NCI-H1417 (cell line): ENCODE results near the gene KDM8.
A peak's percentile ranks its signal among the peaks of the same experiment; 100 is the strongest.

Experiments used
- DNase-seq, 3 experiments: peaks; one replicate each; lab custom pipeline; 2025; lab: John Stamatoyannopoulos, UW

Gene KDM8

DNA sequence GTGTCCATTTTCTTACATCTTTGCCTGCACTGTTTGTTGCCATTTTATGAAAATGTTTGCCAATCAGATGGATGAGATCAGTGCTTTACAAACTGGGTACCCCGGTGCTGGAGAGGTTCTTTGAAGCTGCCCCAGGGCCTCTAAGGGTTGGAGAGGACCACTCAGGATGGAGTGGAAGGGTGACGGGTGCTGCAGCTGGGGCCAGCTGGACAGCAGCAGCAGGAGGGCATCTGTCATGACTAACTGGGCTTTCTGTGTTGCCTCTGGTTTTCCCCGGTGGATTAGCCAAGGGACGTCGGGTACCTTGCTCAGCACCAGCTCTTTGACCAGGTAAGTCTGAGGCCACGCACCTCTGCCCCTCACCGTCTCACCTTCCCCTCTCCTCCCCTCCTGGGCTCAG, 12.3 kb downstream of the KDM8 start:
- no peak for DNase-seq

DNA sequence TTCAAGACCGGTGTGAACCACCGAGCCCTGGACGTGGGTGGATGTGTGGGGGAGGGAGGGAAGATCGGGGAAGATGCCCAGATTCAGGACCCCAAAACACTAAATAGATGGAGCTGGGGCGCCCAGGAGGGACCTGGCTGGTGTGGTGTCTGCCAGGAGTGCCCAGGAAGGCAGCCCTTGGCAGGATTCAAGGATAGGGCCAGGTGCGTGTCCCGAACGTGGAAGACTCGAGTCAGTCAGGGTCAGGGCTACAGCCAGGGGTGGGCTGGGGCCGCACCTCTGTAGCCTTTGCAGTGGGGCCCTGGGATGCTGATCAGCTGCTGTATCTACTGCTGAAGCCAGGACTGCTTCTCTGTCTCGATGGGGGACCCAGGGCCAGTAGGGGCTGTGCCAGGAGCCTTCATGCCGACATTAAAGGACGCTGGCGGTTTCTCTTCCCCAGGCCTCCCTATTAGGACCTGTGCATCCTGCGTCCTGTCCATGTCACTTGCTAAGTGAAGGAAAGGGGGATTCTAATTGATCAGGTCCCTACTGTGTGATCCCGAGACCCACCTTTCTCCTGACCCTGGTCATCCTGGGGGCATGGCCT, 13.1 kb downstream of the KDM8 start:
- no peak for DNase-seq

DNA sequence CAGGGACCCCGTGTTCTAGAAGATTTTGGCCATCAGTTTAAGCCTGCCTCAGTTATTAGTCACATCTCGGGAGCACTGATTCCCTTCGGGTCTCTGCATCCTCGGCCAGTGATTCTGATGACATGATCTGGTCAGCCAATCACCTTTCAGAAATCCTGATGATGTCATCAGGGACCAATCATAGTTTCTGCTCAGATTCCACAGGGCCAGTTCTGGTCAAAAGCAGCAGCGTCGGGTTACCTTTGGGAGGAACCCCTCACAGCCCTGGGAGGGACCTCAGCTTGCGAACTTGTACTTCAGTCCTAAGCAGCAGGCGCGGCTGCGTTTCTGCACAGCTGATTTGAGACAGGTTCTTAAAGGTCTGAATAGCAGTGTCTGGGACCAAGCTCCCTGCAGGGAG, 13.9 kb downstream of the KDM8 start:
- no peak for DNase-seq

DNA sequence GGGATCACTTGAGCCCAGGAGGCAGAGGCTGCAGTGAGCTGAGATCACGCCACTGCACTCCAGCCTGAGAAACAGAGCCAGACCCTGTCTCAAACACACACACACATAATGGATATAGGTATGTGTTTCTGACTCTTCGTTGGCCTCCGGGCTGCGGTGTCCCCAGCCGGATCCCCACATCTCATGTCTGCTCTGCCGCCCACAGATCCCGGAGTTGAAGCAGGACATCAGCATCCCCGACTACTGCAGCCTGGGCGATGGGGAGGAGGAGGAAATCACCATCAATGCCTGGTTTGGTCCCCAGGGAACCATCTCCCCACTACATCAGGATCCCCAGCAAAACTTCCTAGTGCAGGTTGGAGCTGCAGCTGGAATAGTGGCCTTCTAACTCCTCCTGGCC, 15.4 kb downstream of the KDM8 start:
- DNase-seq: no peak

DNA sequence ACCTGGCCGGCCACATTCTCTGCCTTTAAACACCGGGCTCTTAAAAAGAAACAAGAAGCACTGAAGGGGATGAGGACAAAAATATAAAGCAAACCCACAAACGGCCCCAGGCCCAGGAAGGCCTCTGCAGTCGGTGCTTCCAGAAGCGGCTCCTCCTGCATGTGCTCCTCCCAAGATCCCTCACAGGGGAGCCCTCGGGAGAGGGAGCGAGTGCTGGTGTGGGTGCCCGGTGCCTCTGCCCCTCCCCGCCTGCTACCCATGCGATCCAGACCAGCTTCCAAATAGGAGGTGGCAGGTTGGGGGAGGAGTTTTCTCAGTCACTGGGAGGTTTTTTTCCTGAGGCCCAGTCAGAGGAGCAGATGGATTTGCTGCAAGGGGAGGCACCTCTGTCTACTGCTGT, 15.8 kb downstream of the KDM8 start:
- DNase-seq: no peak

DNA sequence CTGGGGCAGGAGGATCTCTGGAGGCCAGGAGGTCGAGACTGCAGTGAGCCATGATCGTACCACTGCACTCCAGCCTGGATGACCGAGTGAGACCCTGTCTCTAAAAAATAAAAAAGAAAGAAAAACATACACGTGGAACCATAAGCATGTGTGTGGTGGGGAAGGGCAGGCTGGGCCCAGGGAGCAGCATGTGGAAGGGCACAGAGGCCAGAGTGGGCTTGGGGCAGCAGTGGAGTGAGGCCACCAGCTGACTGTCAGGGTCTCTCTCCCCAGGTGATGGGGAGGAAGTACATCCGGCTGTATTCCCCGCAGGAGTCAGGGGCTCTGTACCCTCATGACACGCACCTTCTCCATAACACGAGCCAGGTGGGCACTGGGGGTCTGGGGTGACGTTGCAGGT, 16.8 kb downstream of the KDM8 start:
- no peak for DNase-seq

- DNase-seq: no peak
Measured at GRCh38 chr16:27220527-27220926, 17.2 kb downstream of the KDM8 start.

DNA sequence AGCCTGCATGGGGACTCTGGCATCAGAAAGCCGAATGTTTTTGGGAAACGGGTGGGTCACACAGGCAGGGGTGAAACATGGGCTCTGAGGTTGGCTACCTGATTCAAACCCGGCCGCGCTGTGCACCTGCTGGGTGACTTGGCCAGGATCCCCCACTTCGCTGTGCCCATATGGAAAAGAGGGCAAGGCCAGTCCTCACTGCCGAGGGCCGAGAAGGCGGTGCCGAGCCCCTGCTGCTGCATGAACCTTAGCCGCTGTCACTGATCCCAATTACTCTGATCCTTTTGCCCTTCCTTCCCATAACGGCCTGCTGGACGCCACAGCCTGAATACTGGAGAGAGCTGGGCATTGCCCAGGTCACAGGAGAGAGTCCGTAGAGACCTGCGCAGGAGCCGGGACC, 17.7 kb downstream of the KDM8 start:
- DNase-seq: no peak

DNA sequence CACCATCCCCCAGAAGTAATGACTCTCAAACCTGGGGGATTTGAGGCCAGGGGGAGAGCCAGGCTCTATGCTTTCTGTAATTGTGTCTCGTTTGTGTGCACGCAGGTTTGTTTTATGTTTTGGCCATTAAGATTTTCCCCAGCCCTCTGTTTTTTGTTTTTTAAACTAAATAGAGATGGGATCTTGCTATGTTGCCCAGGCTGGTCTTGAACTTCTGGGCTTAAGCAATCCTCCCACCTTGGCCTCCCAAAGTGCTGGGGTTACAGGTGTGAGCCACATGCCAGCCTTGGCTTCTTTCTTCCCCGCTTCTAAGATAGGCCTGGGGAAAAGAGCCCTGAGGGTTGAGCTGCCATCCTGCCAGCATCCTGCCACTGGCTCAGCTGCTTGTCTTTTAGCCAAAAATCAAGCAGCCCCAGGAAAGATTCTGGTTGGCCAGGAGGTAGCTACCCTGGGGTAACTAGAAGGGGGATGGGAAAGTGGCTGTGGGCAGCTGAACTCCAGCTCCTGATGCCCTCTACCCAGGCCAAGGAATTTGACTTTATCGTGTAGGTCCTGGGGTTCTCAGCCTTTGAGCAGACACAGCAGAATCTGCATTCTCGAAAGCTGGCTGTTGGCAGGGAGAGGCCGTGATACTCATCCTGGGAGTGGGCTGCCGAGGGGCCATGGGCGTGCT, 18.4 kb downstream of the KDM8 start:
- no peak for DNase-seq

GRCh38 chr16:27222249-27223225, 19.2 kb downstream of the KDM8 start:
- DNase-seq: no peak

- DNase-seq: no peak
Measured at GRCh38 chr16:27223226-27223610, 19.9 kb downstream of the KDM8 start.

DNA sequence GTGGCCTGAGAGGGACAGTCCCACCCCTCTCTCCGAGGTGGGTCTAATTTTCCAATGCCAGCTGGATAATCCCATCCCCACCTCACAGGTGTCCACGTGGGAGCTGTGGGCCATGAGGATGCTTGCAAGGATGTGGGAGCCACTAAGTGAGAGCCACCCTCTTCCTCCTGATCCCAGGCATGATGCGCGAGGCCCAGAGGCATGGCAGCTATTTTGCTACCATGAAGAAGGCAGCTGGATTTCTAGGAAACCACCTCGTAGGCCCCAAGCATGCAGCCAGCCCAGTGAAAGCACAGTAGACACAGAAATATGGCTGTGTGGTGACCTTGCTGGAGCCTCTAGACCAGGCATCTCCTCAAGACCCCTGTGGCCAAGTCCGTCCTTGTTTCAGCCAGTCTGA, 20.4 kb downstream of the KDM8 start:
- DNase-seq: no peak

- DNase-seq: no peak
Measured at GRCh38 chr16:27224271-27224737, 21.0 kb downstream of the KDM8 start.

DNA sequence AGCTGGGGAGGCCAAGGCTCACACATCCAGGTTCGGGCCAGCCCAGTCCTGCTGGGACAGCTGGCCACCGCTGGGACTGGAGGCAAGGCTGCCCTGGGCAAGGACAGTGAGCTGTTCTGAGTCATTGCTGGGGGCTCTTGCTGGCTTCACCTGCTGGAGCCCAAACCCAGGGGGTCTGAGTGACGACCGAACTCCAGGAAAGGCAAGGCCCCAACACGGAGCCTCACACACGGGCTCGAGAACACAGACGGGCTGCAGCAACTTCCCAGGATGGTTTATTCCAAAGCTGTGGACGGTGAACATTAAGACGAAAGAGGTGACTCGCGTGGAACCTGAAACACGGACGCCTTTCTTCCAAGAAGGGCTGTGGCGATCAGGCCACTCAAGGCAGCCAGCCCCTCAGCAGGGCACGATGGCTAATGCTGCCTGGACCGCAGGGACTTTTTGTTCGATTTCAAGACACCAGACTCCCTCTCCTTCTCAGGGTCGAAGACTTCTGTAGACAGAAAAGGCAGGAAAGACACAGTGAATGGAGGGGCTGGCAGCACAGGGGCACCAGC, 21.5 kb downstream of the KDM8 start:
- no peak for DNase-seq

GRCh38 chr16:27225536-27226360, 22.4 kb downstream of the KDM8 start:
- DNase-seq: peak in 2 of 3 experiments; percentile 45 to 67

GRCh38 chr16:27226476-27226875, 23.1 kb downstream of the KDM8 start:
- DNase-seq: peak in 2 of 3 experiments; percentile 45 to 65

GRCh38 chr16:27226976-27227705, 23.8 kb downstream of the KDM8 start:
- DNase-seq: no peak

DNA sequence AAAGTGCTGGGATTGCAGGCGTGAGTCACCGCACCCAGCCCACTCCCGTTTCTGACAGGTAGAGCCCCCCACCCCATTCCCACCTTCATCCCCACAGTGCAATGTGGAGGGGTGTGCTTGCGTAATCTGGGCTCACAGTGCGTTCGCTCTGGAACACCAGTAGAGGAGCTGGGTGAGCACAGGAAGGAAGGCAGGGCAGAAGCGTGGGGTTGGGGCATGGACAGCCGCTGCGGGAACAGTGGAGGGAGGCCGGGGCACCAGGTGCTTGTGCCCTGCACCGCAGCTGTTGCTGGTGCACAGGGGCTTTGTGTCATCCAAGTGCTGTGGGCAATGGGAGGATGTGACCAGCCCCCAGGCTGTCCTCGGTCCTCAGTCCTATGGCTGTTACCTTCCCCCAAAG, 24.7 kb downstream of the KDM8 start:
- no peak for DNase-seq

DNA sequence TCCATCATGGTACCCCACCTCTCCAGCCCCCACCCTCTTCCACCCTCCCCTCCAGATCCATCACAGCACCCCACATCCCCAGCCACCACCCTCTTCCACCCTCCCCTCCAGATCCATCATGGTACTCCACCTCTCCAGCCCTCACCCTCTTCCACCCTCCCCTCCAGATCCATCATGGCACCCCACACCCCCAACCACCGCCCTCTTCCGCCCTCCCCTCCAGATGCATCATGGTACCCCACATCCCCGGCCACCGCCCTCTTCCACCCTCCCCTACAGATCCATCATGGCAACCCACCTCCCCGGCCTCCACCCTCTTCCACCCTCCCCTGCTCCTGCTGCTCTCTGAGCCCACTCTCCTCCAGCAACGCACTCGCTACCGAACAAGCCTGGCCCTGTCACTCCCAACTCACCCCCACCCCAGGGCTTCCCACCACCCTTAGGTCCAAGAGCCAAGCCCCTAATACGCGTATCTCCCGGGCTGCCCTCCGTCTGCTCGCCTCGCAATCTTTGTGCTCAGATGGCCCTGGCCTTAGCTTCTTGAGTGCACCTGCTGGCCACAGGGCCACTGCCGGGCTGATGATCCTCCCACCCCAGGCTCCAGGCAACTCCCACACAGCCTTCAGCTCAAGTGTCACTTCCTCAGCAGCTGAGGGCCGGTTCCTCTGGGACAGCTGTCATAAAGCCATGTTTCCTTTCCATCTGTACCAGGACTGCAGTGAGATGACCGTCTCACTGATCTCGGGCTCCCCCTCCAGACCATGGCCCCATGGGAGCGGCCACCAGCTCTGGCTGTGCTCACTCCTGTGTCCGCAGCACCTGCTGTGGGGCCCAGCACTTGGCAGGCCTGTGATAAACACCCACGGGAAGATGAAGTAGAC, 25.5 kb downstream of the KDM8 start:
- peak in 1 of 3 experiments; percentile 16 for DNase-seq
